Measurements from ENCODE around the gene UQCC2. TPM values are rescaled to one million over a fixed set of nuclear protein-coding genes. Genes with fewer than 3 reads are reported as not detected.

Gene UQCC2
- total RNA-seq, result 11.9 TPM

- peak; percentile 99 for DNase-seq
These were observed at the start of gene UQCC2 for GRCh38 chr6:33711140-33712129. UQCC2 (minus strand) TSS chr6:33711700; CDS start chr6:33711686, 14 bp downstream.

- DNase-seq, result no peak
These were observed 48.6 kb upstream of the UQCC2 start for GRCh38 chr6:33759887-33760629.

GRCh38 chr6:33758815-33759216 is 47.3 kb upstream of the UQCC2 start:
- DNase-seq, result no peak

GRCh38 chr6:33757906-33758305 is 46.4 kb upstream of the UQCC2 start:
- DNase-seq, result no peak

GRCh38 chr6:33757113-33757512 is 45.6 kb upstream of the UQCC2 start:
- DNase-seq, result no peak

GRCh38 chr6:33756211-33756954 is 44.9 kb upstream of the UQCC2 start:
- DNase-seq, result no peak

- peak; percentile 25 for DNase-seq
These were observed 43.8 kb upstream of the UQCC2 start for GRCh38 chr6:33755070-33755869.

GRCh38 chr6:33754222-33754621 is 42.7 kb upstream of the UQCC2 start:
- DNase-seq, result no peak

- DNase-seq, result no peak
These were observed 41.1 kb upstream of the UQCC2 start for GRCh38 chr6:33752646-33753015.

GRCh38 chr6:33751771-33752645 is 40.5 kb upstream of the UQCC2 start:
- DNase-seq, result peak; percentile 63

GRCh38 chr6:33750244-33750991 is 38.9 kb upstream of the UQCC2 start:
- no peak for DNase-seq

GRCh38 chr6:33749401-33749800 is 37.9 kb upstream of the UQCC2 start:
- DNase-seq, result no peak

- DNase-seq, result peak; percentile 48
These were observed 37.3 kb upstream of the UQCC2 start for GRCh38 chr6:33748841-33749240.

GRCh38 chr6:33747823-33748222 is 36.3 kb upstream of the UQCC2 start:
- DNase-seq, result no peak

GRCh38 chr6:33746651-33747100 is 35.2 kb upstream of the UQCC2 start, which contains the start of gene IP6K3:
IP6K3 (minus strand) TSS chr6:33746905; CDS start chr6:33735476, 11,429 bp downstream.
- DNase-seq, result peak; percentile 85

- peak; percentile 86 for DNase-seq
These were observed 34.6 kb upstream of the UQCC2 start for GRCh38 chr6:33746036-33746600.

- DNase-seq, result no peak
These were observed 34.0 kb upstream of the UQCC2 start for GRCh38 chr6:33745548-33745947.

- peak; percentile 58 for DNase-seq
These were observed 33.5 kb upstream of the UQCC2 start for GRCh38 chr6:33744895-33745546.

Measured in tongue (tissue), 2 donors.